Heart right ventricle (tissue), 16 donors: Measurements from ENCODE around the gene SRC. TPM values are rescaled to one million over a fixed set of nuclear protein-coding genes. Genes with fewer than 3 reads are reported as not detected.

ENCODE experiments used
- ATAC-seq, 8 donors: fragments of 200-7000 bp; cut with Tn5 transposase; one replicate each; pipeline ENCODE4 v1.9.1; 2020; ENCODE audit warnings: mild to moderate bottlenecking in 8 of 8, moderate library complexity in 8 of 8, moderate number of reproducible peaks in 1 of 8
- DNase-seq, 2 donors: peaks; one replicate each; pipeline ENCODE4 v3.0.0-alpha.2; 2020
- H3K27ac ChIP-seq, 10 donors: fragments of 200-600 bp; sonication (generic) in 2 of 10; one replicate each; pipeline versions ENCODE4 v1.5.0 to v1.8.0; 2020 to 2022; ENCODE audit warnings: mild to moderate bottlenecking in 3 of 10
- H3K27me3 ChIP-seq, 7 donors: fragments of 200-600 bp; one replicate each; pipeline ENCODE4 v1.8.0; 2021 to 2022; ENCODE audit warnings: mild to moderate bottlenecking in 2 of 7
- H3K36me3 ChIP-seq, 9 donors: fragments of 200-600 bp; sonication (generic) in 1 of 9; one replicate each; pipeline versions ENCODE4 v1.5.0 to v1.8.0; 2020 to 2022; ENCODE audit warnings: mild to moderate bottlenecking in 2 of 9
- H3K4me1 ChIP-seq, 9 donors: fragments of 200-600 bp; sonication (generic) in 1 of 9; one replicate each; pipeline versions ENCODE4 v1.5.0 to v1.8.0; 2020 to 2022; ENCODE audit warnings: mild to moderate bottlenecking in 4 of 9
- H3K4me3 ChIP-seq, 10 donors: fragments of 200-600 bp; sonication (generic) in 2 of 10; one replicate each; pipeline versions ENCODE4 v1.5.0 to v1.8.0; 2020 to 2022; ENCODE audit warnings: mild to moderate bottlenecking in 7 of 10, moderate library complexity in 2 of 10
- H3K9me3 ChIP-seq, 11 donors: fragments of 200-600 bp in 10 of 11; sonication (generic) in 2 of 11; one replicate each; pipeline versions ENCODE4 v1.5.0 to v1.8.0; 2013 to 2022; ENCODE audit warnings: mild to moderate bottlenecking in 2 of 11, control low read depth in 1 of 11, moderate library complexity in 1 of 11
- CTCF ChIP-seq, 9 donors: fragments of 200-600 bp; sonication (generic) in 2 of 9; IDR thresholded peaks; one replicate each; pipeline versions ENCODE4 v1.5.0 to v1.8.0; 2021 to 2022; ENCODE audit warnings: antibody characterized with exemption in 9 of 9, mild to moderate bottlenecking in 5 of 9, moderate library complexity in 1 of 9
- WGBS, 2 donors: extraction: QIAGEN DNeasy Blood & Tissue Kit; methylation state at CpG; one replicate each; pipeline ENCODE4 v1.1.7; 2013; ENCODE audit warnings: inconsistent platforms in 1 of 2; 5-methylcytosine and 5-hydroxymethylcytosine counted together
- intact Hi-C, 10 donors: fragments of 100-400 bp; cut with DNase I; formaldehyde crosslinking; loops; one replicate each; pipeline versions ENCODE4 v1.11.1 to v1.14.2; 2022
- polyA plus RNA-seq, 2 donors: library from polyadenylated mRNA; stranded (reverse); fragments of 200-250 nt; gene quantifications; one replicate each; pipeline ENCODE4 v1.2.3, GENCODE V29; 2013
- total RNA-seq, 10 donors: library from RNA; stranded (reverse); fragmentation: NEBNext Ultra II Directional in 3 of 10; extraction: Animal tissue kit (Norgen Biotek cat#: 25700) in 3 of 10; gene quantifications; one replicate each; pipeline versions ENCODE4 v1.2.1 to v1.2.4, GENCODE V29; 2021 to 2023
- donor health status: Arrhythmogenic right ventricular cardiomyopathy.
- donor health status: ischemic (EF 13 %, LVEDD 7.1; RV severe dilation, severe dysfunction).
- donor health status: healthy with polysubstance abuse.
- donor health status: DM: no; HTN: yes; CAD: no.
- donor health status: DM: no; HTN: no; CAD: no.
- donor health status: ischemic (EF 25% LVEDD 6.9; RV normal size, moderate dysfunction).
- donor health status: ischemic (EF 25% LVEDD 5.7; RV mildly dilated, moderate dysfunction).
- donor health status: healthy.
- donor health status: DM: yes; HTN: yes; CAD: no.
- donor health status: Ischemic cardiomyopathy.
- donor health status: ischemic (EF 35%, LVEDD 5.7; RV mildly dilated, moderate dysfunction).
- donor health status: nonischemic (EF 11% LVEDD 7.7; RV severe dilation, severe dysfunction).
- donor health status: DM: yes; HTN: yes; CAD: no.
- donor health status: PGD.
- donor health status: ischemic (EF 29% LVEDD 5.4; RV normal size, mild dysfunction).
- donor health status: nonischemic (EF 23%, LVEDD 6.1; RV moderate dilation, normal function).

SRC gene
- total and polyA plus RNA-seq, 12 donors, result 1.9 to 10.8 (median 4.2) TPM

- DNase-seq (peak in 1 of 2 donors; percentile 71), ATAC-seq (peak in 7 of 8 donors; percentile 4 to 45 (median 17))
- Histone ChIP-seq H3K36me3 (peaks cover 0 to 59% (median 0%) of the 10 kb centered on the region in 9 donors), H3K27me3 (no peaks in the 10 kb centered on the region), H3K4me3 (peak overlapping the region in 1 of 10 donors; percentile 17), H3K4me1 (peaks cover 0 to 51% (median 28%) of the 10 kb centered on the region in 9 donors), H3K27ac (peak overlapping the region; percentile 73 to 91 (median 85)), H3K9me3 (no peaks in the 10 kb centered on the region)
- WGBS, 2 donors, result 42 to 46% methylated on average over 7 of the region's 7 CpGs
- no peak for TF ChIP-seq CTCF (IDR thresholded peaks at IDR 0.05)
- intact Hi-C loops, result no loop called here
Measured at GRCh38 chr20:37314617-37315016, 31.3 kb upstream of the SRC start.

DNA sequence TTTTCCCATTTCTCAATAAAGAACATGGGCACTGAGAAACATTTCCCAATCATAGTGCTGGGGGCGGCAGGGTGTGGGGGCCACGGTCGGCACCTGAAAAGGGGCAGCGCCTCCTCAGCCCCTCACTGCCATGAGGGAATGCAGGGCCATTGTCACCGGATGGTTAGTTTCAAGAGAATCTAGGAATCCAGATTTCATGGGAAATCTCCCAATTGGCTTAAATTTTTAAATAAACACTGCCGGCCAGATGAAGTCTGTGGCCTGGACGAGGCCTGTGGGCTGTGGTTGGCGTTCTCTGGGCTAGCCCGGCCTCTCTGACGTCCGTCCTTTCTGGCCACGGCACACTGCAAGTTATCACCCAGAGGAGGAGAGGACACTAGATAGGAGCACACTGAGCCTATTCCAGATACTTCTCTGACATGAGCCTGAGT is 30.9 kb upstream of the SRC start:
- Histone ChIP-seq H3K27ac (peak overlapping the region; percentile 73 to 91 (median 85)), H3K27me3 (no peaks in the 10 kb centered on the region), H3K4me1 (peaks cover 0 to 51% (median 28%) of the 10 kb centered on the region in 9 donors), H3K4me3 (peak overlapping the region in 1 of 10 donors; percentile 17), H3K36me3 (peaks cover 0 to 55% (median 0%) of the 10 kb centered on the region in 9 donors), H3K9me3 (no peaks in the 10 kb centered on the region)
- no peak for TF ChIP-seq CTCF (IDR thresholded peaks at IDR 0.05)
- intact Hi-C loops, result no loop called here
- WGBS, 2 donors, result 41 to 45% methylated on average over 12 of the region's 12 CpGs
- peak; percentile 79 to 83 for DNase-seq
- peak; percentile 89 to 98 (median 96) for ATAC-seq

GRCh38 chr20:37315452-37316110 is 30.4 kb upstream of the SRC start:
- H3K36me3 ChIP-seq, result peaks cover 0 to 49% (median 0%) of the 10 kb centered on the region in 9 donors
- peaks cover 0 to 51% (median 28%) of the 10 kb centered on the region in 9 donors for H3K4me1 ChIP-seq
- TF ChIP-seq CTCF (IDR thresholded peaks at IDR 0.05), result no peak
- intact Hi-C loops, result no loop called here
- H3K27me3 ChIP-seq, result no peaks in the 10 kb centered on the region
- H3K9me3 ChIP-seq, result no peaks in the 10 kb centered on the region
- peak overlapping the region; percentile 71 to 91 (median 85) for H3K27ac ChIP-seq
- 63% methylated on average over 13 of the region's 13 CpGs for WGBS, 2 donors
- DNase-seq, result peak in 1 of 2 donors; percentile 46
- peak in 7 of 8 donors; percentile 13 to 84 (median 64) for ATAC-seq
- H3K4me3 ChIP-seq, result no peak overlapping the region

DNA sequence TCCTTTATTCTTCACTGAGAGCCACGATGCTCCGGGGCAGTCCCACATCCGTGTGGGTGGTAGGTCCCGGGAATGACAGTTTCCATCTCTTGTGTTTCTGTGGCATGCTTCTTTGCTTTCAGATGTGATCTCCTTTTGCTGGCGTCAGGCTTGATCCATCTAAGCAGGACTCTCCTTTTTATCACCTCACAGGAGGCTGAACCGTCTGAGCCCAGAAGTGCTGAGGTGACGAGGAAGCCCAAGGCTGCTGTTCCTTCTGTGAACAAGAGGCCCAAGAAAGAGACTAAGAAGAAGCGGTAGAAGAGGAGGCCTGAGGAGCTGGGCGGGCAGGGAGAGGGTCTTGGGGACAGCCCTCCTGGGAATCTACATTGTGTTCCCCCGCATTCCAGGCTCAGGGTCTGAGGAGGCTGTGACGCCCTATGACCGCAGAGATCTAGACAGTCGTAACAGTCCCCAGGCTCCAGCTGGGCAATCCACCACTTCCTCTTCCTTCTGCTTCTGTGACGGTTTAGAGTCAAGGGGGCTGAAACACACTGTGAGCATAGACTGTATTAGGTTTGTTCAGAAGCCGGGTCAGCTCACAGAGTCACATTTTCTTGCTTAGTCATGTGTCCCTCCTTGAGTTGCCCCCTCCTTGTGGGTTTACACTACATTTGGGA is 29.7 kb upstream of the SRC start:
- Histone ChIP-seq H3K36me3 (peaks cover 0 to 43% (median 0%) of the 10 kb centered on the region in 9 donors), H3K27ac (peak overlapping the region; percentile 71 to 91 (median 85)), H3K9me3 (no peaks in the 10 kb centered on the region), H3K4me3 (no peak overlapping the region), H3K27me3 (no peaks in the 10 kb centered on the region), H3K4me1 (peaks cover 0 to 51% (median 28%) of the 10 kb centered on the region in 9 donors)
- ATAC-seq (no peak), DNase-seq (no peak)
- WGBS, 2 donors, result 86% methylated on average over 15 of the region's 15 CpGs
- no peak for TF ChIP-seq CTCF (IDR thresholded peaks at IDR 0.05)
- intact Hi-C loops, result no loop called here
